T-helper 17 cell (primary cell): Measurements from ENCODE around the gene TTLL3. TPM values are rescaled to one million over a fixed set of nuclear protein-coding genes. Genes with fewer than 3 reads are reported as not detected.
"Not testable (repeated sequence)": the region's sequence is repeated elsewhere in the genome, so short reads cannot be mapped to it uniquely, and the experiment has no call there.

Experiments used
- ATAC-seq: fragments of 150-1000 bp; cut with Tn5 transposase; 2 replicates; pipeline ENCODE4 v1.10.0; 2021; ENCODE audit warnings: mild to moderate bottlenecking, moderate library complexity
- DNase-seq, 3 donors: peaks; one replicate each; pipeline versions ENCODE4 v3.0.0 to v3.0.0-alpha.2; 2020 to 2021
- H3K9me3 ChIP-seq: one replicate; pipeline ENCODE4 v1.7.0; 2013; ENCODE audit warnings: low read length, mild to moderate bottlenecking; ENCODE audit not compliant: control insufficient read depth, poor library complexity, severe bottlenecking
- H3K27ac Mint-ChIP-seq: one replicate; pipeline ENCODE4 v1.8.0; 2022; ENCODE audit warnings: mild to moderate bottlenecking, moderate library complexity, mixed read lengths
- H3K27me3 Mint-ChIP-seq: one replicate; pipeline ENCODE4 v1.8.0; 2022; ENCODE audit warnings: mixed read lengths
- H3K36me3 Mint-ChIP-seq: one replicate; pipeline ENCODE4 v1.8.0; 2022; ENCODE audit warnings: low read depth, mixed read lengths
- H3K4me1 Mint-ChIP-seq: one replicate; pipeline ENCODE4 v1.8.0; 2022; ENCODE audit warnings: mild to moderate bottlenecking, mixed read lengths
- H3K4me3 Mint-ChIP-seq: one replicate; pipeline ENCODE4 v1.8.0; 2022; ENCODE audit warnings: mild to moderate bottlenecking, moderate library complexity, mixed read lengths
- total RNA-seq, 4 donors: library from RNA in 2 of 4; stranded (reverse) in 2 of 4; gene quantifications; one replicate each; pipeline ENCODE4 v1.2.3 and lab custom pipeline; 2022 to 2026

The TTLL3 gene, protein sequence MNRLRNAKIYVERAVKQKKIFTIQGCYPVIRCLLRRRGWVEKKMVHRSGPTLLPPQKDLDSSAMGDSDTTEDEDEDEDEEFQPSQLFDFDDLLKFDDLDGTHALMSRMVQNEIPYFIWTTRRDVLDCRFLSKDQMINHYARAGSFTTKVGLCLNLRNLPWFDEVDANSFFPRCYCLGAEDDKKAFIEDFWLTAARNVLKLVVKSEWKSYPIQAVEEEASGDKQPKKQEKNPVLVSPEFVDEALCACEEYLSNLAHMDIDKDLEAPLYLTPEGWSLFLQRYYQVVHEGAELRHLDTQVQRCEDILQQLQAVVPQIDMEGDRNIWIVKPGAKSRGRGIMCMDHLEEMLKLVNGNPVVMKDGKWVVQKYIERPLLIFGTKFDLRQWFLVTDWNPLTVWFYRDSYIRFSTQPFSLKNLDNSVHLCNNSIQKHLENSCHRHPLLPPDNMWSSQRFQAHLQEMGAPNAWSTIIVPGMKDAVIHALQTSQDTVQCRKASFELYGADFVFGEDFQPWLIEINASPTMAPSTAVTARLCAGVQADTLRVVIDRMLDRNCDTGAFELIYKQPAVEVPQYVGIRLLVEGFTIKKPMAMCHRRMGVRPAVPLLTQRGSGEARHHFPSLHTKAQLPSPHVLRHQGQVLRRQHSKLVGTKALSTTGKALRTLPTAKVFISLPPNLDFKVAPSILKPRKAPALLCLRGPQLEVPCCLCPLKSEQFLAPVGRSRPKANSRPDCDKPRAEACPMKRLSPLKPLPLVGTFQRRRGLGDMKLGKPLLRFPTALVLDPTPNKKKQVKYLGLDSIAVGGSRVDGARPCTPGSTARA
- 10 to 100 TPM; 87.2 to 88.7 TPM for total RNA-seq
- 26.5 to 27.3 reads per million in 2 donors for total RNA-seq (lab: John Stamatoyannopoulos, UW)

DNA sequence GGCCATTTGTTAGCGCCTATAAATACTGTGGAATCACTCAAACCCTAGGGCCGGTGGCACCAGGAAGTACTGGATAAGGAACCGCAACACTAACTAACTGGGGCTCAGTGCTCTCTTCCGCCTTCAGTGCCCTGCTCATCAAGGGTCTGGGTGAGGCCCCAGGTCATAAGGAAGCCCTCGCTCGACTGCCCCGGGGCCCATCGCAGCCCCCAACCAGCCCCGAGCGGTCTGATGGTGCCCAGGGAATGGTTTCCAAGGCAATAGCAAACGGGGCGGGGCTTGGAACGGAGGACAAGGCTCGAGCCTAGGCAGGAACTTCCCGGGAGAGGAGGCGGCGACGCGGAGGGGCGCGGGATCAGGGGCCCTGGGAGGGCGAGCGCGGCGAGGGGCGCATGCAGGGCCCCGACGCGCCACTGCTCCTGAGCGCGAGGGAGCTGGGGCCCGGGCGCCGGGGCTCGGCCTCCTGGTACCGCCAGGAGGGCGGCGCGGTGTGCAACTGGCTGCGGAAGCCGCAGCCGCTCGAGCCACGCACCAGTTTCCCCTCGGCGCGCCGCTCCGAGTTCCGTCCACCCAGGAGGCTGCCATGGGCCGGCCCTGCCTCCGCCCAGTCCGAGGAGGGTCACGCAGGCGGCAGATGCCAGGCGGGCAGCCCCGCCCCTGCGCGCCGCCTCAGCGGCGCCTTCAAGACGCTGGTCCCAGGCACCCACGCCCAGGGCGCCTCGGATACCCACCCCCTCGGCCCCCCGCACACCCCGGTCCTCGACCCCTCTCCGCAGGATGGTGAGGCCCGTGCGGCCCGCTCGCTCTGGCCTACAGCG, at the start of gene TTLL3:
TSS of gene TTLL3 (plus strand) at position 648 of the 818 bp plus-strand sequence. CDS start 400 bp downstream, outside the sequence.
- H3K4me1 Mint-ChIP-seq, result peaks cover 37% of the 10 kb centered on the region
- peak; percentile 70 for ATAC-seq
- no peaks in the 10 kb centered on the region for H3K9me3 ChIP-seq
- H3K27me3 Mint-ChIP-seq, result no peaks in the 10 kb centered on the region
- peak within 1 kb of the TSS; percentile 93 for H3K4me3 Mint-ChIP-seq
- peaks cover 7% of the 10 kb centered on the region for H3K36me3 Mint-ChIP-seq
- DNase-seq, result peak; percentile 33 to 38 (median 37)
- peak within 1 kb of the TSS; percentile 94 for H3K27ac Mint-ChIP-seq

DNA sequence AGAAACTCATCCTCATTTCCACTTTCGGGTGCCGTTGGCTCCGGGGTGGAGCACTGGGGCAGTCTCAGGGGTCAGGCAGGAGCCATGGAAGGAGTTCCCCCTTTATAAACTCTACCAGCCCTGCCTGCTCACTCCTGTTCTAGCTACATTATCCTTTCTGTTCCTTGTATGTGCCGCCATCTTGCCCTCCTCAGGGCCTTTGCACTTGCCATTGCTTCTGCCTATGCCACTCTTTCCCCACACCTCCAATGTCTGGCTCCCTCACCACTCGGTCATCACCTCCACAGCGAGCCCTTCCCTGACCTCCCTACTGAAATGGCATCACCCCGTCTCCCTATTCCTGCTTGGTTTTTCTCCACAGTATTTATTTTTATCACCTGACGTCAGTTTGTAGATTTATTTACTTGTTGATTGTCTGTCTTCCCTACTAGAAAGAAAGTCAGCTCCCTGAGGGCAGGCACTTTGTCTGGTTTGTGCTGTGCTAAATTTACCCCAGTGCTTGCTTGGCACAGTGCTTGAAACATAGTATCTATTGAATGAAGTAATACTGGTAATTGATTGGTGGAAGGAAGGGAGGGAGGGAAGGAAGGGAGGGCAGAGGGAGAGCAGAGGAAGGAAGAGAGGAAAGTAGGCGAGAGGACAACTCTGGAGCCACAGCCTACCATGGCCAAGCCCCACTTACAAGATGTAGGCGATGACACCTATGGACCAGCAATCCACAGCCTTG, 49.1 kb upstream of the TTLL3 start:
- no peak overlapping the region for H3K4me3 Mint-ChIP-seq

DNA sequence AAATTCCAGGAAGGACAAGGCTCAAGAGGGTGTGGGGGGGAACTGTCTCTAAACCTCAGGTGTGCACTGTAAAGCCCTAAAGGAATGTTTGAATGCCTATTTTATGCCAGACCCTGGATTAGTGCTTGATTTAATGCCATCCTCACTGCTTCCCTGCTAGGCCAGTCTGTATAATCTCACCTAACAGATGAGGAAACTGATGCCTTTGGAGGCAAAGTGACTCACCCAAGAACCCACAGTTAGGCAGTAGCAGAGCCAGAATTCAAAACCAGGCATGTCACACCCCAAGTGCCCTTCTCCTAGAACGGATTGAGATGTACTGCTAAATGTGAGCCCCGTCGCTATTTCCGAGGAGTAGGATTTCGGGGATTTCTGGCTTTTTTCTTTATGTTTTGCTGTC, 48.1 kb upstream of the TTLL3 start:
- DNase-seq (no peak), ATAC-seq (no peak)
- Mint-ChIP-seq H3K36me3 (peaks cover 8% of the 10 kb centered on the region), H3K4me3 (no peak overlapping the region), H3K4me1 (peaks cover 12% of the 10 kb centered on the region), H3K27me3 (no peaks in the 10 kb centered on the region), H3K27ac (no peak overlapping the region)
- H3K9me3 ChIP-seq, result no peaks in the 10 kb centered on the region

More for the DNA sequence above, 49.1 kb upstream of the TTLL3 start:
- no peak for DNase-seq
- H3K9me3 ChIP-seq, result no peaks in the 10 kb centered on the region
- Mint-ChIP-seq H3K27ac (peak overlapping the region; percentile 9), H3K4me1 (peaks cover 13% of the 10 kb centered on the region), H3K27me3 (no peaks in the 10 kb centered on the region), H3K36me3 (peaks cover 8% of the 10 kb centered on the region)
- no peak for ATAC-seq

DNA sequence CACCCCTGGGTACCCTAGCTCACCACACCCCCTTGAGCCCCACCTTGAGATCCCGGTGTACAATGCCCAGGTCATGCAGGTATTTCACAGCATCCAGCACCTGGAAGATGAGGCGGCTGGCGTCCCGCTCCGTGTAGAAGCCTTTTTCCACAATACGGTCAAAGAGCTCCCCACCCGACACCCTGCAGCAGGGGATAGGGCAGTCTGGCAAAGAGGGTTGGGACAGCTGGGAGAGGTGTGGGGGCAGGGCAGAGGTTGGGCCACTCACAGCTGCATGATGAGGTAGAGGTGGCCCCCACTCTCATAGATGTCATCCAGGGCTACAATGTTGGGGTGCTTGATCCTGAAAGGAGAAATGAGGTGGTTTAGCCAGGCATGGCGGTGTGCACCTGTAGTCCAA, 47.2 kb upstream of the TTLL3 start:
- peaks cover 17% of the 10 kb centered on the region for H3K4me1 Mint-ChIP-seq
- no peaks in the 10 kb centered on the region for H3K27me3 Mint-ChIP-seq

DNA sequence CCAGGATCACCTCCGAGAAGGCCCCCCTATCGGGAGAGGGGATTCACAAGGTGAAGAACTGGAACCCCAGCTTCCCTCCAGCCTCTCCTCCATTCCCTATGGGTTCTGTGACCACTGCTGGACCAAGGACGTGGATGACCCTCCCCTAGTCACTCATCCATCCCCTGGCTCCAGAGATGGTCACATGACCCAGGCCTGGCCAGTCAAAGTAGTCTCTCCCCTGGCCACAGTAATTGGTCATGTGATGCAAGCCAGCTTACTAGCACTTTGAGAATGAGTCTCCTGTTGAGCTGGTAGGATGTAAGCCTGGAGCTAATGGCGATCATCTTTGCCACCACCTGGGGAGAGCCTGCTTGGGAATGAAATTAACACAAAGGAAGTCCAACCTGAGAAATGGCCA, 44.2 kb upstream of the TTLL3 start:
- no peaks in the 10 kb centered on the region for H3K9me3 ChIP-seq
- ATAC-seq (no peak), DNase-seq (no peak)
- H3K27ac Mint-ChIP-seq, result no peak overlapping the region
- no peaks in the 10 kb centered on the region for H3K27me3 Mint-ChIP-seq
- no peak overlapping the region for H3K4me3 Mint-ChIP-seq
- peaks cover 37% of the 10 kb centered on the region for H3K4me1 Mint-ChIP-seq
- peaks cover 3% of the 10 kb centered on the region for H3K36me3 Mint-ChIP-seq

More for the DNA sequence above, 47.2 kb upstream of the TTLL3 start:
- Mint-ChIP-seq H3K4me3 (no peak overlapping the region), H3K27ac (no peak overlapping the region), H3K36me3 (peaks cover 8% of the 10 kb centered on the region)
- no peak for DNase-seq
- no peaks in the 10 kb centered on the region for H3K9me3 ChIP-seq
- no peak for ATAC-seq

DNA sequence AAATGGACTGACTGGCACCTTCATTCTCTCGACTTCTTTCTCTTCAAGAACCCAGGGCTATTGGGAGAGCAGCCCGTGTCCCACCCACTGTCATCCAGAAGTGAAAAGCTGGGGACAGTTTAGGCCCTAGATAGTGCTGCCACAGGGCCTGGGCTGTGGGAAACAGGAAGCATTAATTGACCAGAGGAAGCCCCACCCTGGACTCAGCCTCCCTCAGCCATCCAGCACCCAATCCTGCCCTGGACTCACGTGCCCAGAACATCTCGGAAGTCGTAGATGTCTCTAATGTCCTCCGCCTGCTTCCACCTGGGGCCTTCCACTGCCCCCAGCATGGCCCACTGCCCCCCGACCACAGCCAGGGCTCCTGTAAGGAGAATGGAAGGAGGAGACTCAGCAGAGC, 42.6 kb upstream of the TTLL3 start:
- H3K9me3 ChIP-seq, result no peaks in the 10 kb centered on the region
- peaks cover 34% of the 10 kb centered on the region for H3K4me1 Mint-ChIP-seq
- no peaks in the 10 kb centered on the region for H3K27me3 Mint-ChIP-seq
- ATAC-seq (no peak), DNase-seq (no peak)
- H3K4me3 Mint-ChIP-seq, result no peak overlapping the region
- no peaks in the 10 kb centered on the region for H3K36me3 Mint-ChIP-seq
- H3K27ac Mint-ChIP-seq, result peak overlapping the region; percentile 86

DNA sequence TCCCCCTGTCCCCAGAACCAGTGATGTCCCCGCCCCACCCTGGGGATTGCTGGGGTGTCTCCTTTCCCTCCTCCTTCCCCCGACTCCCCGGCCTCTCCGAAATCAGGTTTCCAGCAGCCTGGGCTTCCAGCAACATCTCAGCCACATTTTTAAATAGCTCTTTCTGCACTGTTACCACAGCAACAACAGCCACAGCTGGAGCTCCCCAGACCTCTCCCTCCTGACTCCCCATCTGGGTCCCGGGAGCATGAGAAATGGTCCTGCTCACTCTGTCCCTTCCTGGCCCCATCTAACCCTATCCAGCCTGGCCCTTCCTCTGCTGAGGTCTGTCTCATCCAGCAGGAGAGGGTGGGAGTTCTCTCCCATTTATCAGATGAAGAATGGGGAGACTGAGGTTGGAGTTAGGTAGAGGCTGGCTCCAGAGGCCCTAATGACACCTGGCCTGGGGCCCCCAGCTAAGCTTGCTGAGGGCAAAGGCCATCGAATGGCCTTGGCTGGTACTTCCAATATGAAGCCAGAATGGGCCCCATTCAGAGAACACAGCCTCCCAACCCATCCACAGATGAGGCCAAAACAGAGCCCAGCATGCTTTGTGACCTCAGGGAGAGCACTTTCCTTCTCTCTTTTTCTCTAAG, 41.8 kb upstream of the TTLL3 start:
- Mint-ChIP-seq H3K36me3 (no peaks in the 10 kb centered on the region), H3K27ac (peak overlapping the region; percentile 79), H3K4me1 (peaks cover 34% of the 10 kb centered on the region), H3K4me3 (no peak overlapping the region), H3K27me3 (no peaks in the 10 kb centered on the region)
- H3K9me3 ChIP-seq, result no peaks in the 10 kb centered on the region
- ATAC-seq (no peak), DNase-seq (no peak)

DNA sequence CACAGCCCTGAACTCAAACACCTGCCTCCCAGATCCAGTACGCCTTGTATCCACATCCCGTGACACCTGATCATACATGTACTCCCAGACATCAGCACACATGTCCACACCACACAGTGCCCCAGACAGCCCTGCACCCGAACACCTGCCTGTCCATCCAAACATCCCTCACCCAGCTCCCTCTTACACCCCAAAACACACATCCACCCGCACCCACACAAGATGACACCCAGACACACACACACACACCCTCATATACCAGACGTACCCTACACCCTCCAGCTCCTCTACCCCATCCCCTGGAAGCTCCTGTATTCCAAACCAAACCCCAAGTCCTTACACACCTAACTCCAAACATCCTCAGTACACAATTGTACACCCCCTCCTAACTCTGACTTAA, 41.0 kb upstream of the TTLL3 start:
- H3K9me3 ChIP-seq, result no peaks in the 10 kb centered on the region
- DNase-seq, result no peak
- Mint-ChIP-seq H3K27me3 (no peaks in the 10 kb centered on the region), H3K27ac (peak overlapping the region; percentile 79), H3K4me1 (peaks cover 34% of the 10 kb centered on the region), H3K36me3 (no peaks in the 10 kb centered on the region), H3K4me3 (peak overlapping the region; percentile 86)
- no peak for ATAC-seq

DNA sequence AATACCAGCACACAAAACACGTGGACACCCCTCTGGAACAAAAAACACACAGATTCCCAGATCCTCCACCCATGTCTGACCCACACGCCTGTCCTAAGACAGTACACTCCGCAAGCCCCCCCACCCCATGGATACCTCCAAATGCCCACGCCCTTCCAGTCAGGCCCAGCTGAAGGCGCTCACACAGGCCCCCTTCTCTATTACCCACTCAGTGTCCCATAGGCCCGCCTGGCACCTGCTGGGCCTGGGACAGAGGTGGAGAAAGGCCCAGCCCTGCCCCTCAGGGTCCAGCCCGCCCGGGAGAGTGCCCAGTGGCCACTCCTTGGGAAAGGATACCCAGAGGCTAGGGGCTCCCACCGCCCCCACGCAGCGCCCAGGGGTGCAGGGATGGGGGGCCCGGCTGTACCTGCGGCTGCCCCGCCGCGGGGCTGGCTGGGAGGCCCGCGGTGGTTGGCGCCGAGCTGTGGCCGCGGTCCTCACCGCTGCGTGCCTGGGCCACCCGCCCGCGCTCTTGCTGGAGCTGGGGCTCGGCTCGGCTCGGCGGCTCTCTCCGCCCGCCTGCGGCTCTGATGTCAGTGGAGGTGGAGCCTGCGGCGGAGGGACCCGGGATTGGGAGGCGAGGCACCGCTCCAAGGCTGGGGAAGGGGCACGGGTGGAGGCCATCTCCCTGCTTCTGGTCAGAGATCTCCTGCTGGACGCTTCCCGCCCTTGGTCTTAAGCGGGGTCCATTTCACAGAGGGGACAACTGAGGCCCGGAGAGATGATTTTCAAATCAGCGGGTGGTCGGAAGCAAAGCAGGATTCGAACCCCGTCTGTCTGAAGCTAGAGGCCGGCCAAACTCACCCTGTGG, 40.4 kb upstream of the TTLL3 start, which contains the start of gene CAMK1:
TSS of gene CAMK1 (minus strand) at position 522 of the 850 bp plus-strand sequence. CDS start 2,198 bp downstream, outside the sequence.
- DNase-seq, result peak; percentile 39 to 46 (median 44)
- Mint-ChIP-seq H3K36me3 (no peaks in the 10 kb centered on the region), H3K27ac (peak within 1 kb of the TSS; percentile 79), H3K4me1 (peaks cover 34% of the 10 kb centered on the region), H3K4me3 (peak within 1 kb of the TSS; percentile 86), H3K27me3 (no peaks in the 10 kb centered on the region)
- peak; percentile 98 for ATAC-seq
- H3K9me3 ChIP-seq, result no peaks in the 10 kb centered on the region

DNA sequence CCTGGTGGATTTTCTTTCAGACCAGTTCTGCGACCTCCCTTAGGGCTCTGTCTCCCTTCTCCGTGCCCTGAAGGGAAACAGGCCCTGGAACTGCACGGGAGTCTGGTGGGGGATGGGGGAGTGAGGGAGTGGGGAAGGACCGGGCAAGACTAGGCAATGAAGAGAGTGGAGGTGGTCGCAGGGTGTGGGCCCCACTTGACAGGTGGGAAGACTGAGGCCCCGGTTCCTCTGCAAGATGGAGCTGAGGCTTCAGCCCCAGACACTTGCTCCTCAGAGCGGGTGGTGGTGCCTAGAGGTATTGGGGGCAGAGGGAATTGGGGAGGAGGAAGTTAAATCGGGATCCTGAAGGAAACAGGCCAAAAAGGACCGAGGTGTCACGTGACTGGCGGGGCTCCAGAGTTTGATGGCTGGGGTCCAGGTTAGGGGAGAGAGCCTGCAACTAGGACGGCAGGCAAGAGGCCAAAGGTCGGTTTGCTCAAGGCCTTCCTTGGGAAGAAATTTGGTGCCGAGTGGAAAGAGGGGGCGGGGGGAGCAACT, 39.7 kb upstream of the TTLL3 start:
- no peaks in the 10 kb centered on the region for H3K36me3 Mint-ChIP-seq
- no peak overlapping the region for H3K27ac Mint-ChIP-seq
- peaks cover 36% of the 10 kb centered on the region for H3K4me1 Mint-ChIP-seq
- no peak for ATAC-seq
- no peaks in the 10 kb centered on the region for H3K27me3 Mint-ChIP-seq
- DNase-seq, result no peak
- H3K4me3 Mint-ChIP-seq, result peak overlapping the region; percentile 69
- no peaks in the 10 kb centered on the region for H3K9me3 ChIP-seq

DNA sequence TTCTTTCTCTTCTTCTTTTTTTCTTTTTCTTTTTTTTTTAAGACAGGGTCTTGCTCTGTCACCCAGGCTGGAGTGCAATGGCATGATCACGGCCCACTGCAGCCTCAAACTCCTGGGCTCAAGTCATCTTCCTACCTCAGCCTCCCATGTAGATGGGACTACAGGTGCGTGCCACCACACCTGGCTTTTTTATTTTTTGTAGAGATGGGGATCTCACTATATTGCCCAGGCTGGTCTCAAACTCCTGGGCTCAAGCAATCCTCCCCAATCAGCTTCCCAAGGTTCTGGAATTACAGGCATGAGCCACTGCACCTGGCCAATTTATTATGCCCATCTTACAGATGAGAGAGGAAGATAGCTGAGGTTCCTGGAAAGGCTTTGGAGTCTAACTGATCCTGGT, 39.1 kb upstream of the TTLL3 start:
- H3K27ac Mint-ChIP-seq, H3K9me3 ChIP-seq, DNase-seq, H3K36me3 Mint-ChIP-seq, H3K27me3 Mint-ChIP-seq, ATAC-seq: not testable (repeated sequence)
- H3K4me3 Mint-ChIP-seq, result peak overlapping the region; percentile 69
- H3K4me1 Mint-ChIP-seq, result peaks cover 37% of the 10 kb centered on the region
